ENCODE results near the gene CDC42BPB.

The CDC42BPB gene

GRCh38 chr14:103019826-103020225 lies 37.5 kb downstream of the CDC42BPB start:
- no peak for DNase-seq (ENCODE audit: low read depth in 2 of 2)

- DNase-seq (ENCODE audit: low read depth in 2 of 2) = no peak
These were observed 38.1 kb downstream of the CDC42BPB start for GRCh38 chr14:103019236-103019635.

- no peak for DNase-seq (ENCODE audit: low read depth in 2 of 2)
These were observed 40.8 kb downstream of the CDC42BPB start for GRCh38 chr14:103016594-103016993.

GRCh38 chr14:103016071-103016470 lies 41.3 kb downstream of the CDC42BPB start:
- DNase-seq (ENCODE audit: low read depth in 2 of 2) = no peak

- no peak for DNase-seq (ENCODE audit: low read depth in 2 of 2)
These were observed 41.9 kb downstream of the CDC42BPB start for GRCh38 chr14:103015426-103015825.

GRCh38 chr14:103014466-103015228 lies 42.7 kb downstream of the CDC42BPB start:
- DNase-seq (ENCODE audit: low read depth in 2 of 2) = no peak

GRCh38 chr14:103013028-103013427 lies 44.3 kb downstream of the CDC42BPB start:
- DNase-seq (ENCODE audit: low read depth in 2 of 2) = no peak

GRCh38 chr14:103009559-103009958 lies 47.8 kb downstream of the CDC42BPB start:
- no peak for DNase-seq (ENCODE audit: low read depth in 2 of 2)

- DNase-seq (ENCODE audit: low read depth in 2 of 2) = no peak
These were observed 48.5 kb downstream of the CDC42BPB start for GRCh38 chr14:103008768-103009357.

GRCh38 chr14:103008126-103008525 lies 49.2 kb downstream of the CDC42BPB start:
- DNase-seq (ENCODE audit: low read depth in 2 of 2) = no peak

- DNase-seq (ENCODE audit: low read depth in 2 of 2) = no peak
These were observed 49.8 kb downstream of the CDC42BPB start for GRCh38 chr14:103007555-103007954.

- no peak for DNase-seq (ENCODE audit: low read depth in 2 of 2)
These were observed 50.3 kb downstream of the CDC42BPB start for GRCh38 chr14:103006991-103007520.

GRCh38 chr14:103006106-103006505 lies 51.2 kb downstream of the CDC42BPB start:
- DNase-seq (ENCODE audit: low read depth in 2 of 2) = no peak

- no peak for DNase-seq (ENCODE audit: low read depth in 2 of 2)
These were observed 53.5 kb downstream of the CDC42BPB start for GRCh38 chr14:103003850-103004249.

- no peak for DNase-seq (ENCODE audit: low read depth in 2 of 2)
These were observed 54.1 kb downstream of the CDC42BPB start for GRCh38 chr14:103003351-103003615.

GRCh38 chr14:103002578-103003350 lies 54.6 kb downstream of the CDC42BPB start:
- no peak for DNase-seq (ENCODE audit: low read depth in 2 of 2)

GRCh38 chr14:103001651-103002396 lies 55.5 kb downstream of the CDC42BPB start:
- DNase-seq (ENCODE audit: low read depth in 2 of 2) = no peak

- DNase-seq (ENCODE audit: low read depth in 2 of 2) = no peak
These were observed 56.1 kb downstream of the CDC42BPB start for GRCh38 chr14:103001226-103001625.

- DNase-seq (ENCODE audit: low read depth in 2 of 2) = no peak
These were observed 56.9 kb downstream of the CDC42BPB start for GRCh38 chr14:103000291-103000921.

- DNase-seq (ENCODE audit: low read depth in 2 of 2) = no peak
These were observed 58.0 kb downstream of the CDC42BPB start for GRCh38 chr14:102999227-102999895.

- DNase-seq (ENCODE audit: low read depth in 2 of 2) = no peak
These were observed 59.0 kb downstream of the CDC42BPB start for GRCh38 chr14:102998393-102998792.

Data from stimulated activated CD8-positive, alpha-beta memory T cell treated with anti-CD3 and anti-CD28 coated beads, Interleukin-15, amount 100 ng/mL, for 48 hours (primary cell).